Endothelial cell of umbilical vein (primary cell): ENCODE data around the gene PCDHB5. TPM values are rescaled to one million over a fixed set of nuclear protein-coding genes. Genes with fewer than 3 reads are reported as not detected.

Experiments
- BruUV-seq: library from RNA; stranded (reverse); fragments of 400-500 nt; replicated peaks from 2 replicates; lab custom pipeline; 2021; lab: Mats Ljungman, UMichigan
- CTCF ChIA-PET: fragments of 300-600, 350-600 bp; sonication (Branson Sonifier 250); formaldehyde crosslinking; loops from one replicate; lab custom pipeline; 2021; ENCODE audit warnings: antibody characterized with exemption, inconsistent platforms; lab: Charles Lee
- POLR2A ChIA-PET: fragments of 300-600, 350-600 bp; sonication (Branson Sonifier 250); formaldehyde crosslinking; loops from one replicate; lab custom pipeline; 2021; ENCODE audit warnings: antibody characterized with exemption, inconsistent platforms; lab: Charles Lee
- DNase-seq: peaks from one replicate; pipeline ENCODE4 v3.0.0-alpha.2; 2011; ENCODE audit warnings: low read depth, low spot score
- FAIRE-seq: peaks from 2 replicates; lab custom pipeline; 2011; peaks lifted over from hg19 to GRCh38; lab: Jason Lieb, UNC
- H2AFZ ChIP-seq: 2 replicates; pipeline ENCODE4 v1.6.0; 2012; ENCODE audit warnings: low read depth, low read length, control low read depth, inconsistent platforms
- H3K27ac ChIP-seq: 2 replicates; pipeline ENCODE4 v1.5.1; 2011; ENCODE audit warnings: low read depth, mild to moderate bottlenecking, control low read depth, low read length, moderate library complexity; ENCODE audit not compliant: insufficient read depth
- H3K27me3 ChIP-seq, 2 experiments: 2 replicates each; pipeline versions ENCODE4 v1.6.0 to v1.6.1; 2011; ENCODE audit warnings: low read length in 2 of 2, mixed read lengths in 1 of 2; ENCODE audit not compliant: control insufficient read depth in 2 of 2, insufficient read depth in 2 of 2
- H3K36me3 ChIP-seq, 2 experiments: 2 replicates in 1 of 2; 3 replicates in 1 of 2; pipeline ENCODE4 v1.5.1; 2011; ENCODE audit warnings: low read length in 2 of 2, mild to moderate bottlenecking in 1 of 2, moderate library complexity in 1 of 2; ENCODE audit not compliant: control insufficient read depth in 2 of 2, insufficient read depth in 2 of 2; ENCODE audit errors: extremely low read depth in 1 of 2
- H3K4me1 ChIP-seq: 3 replicates; pipeline ENCODE4 v1.5.1; 2011; ENCODE audit warnings: mild to moderate bottlenecking, low read length; ENCODE audit not compliant: control insufficient read depth, insufficient read depth; ENCODE audit errors: extremely low read depth
- H3K4me2 ChIP-seq: 2 replicates; pipeline ENCODE4 v1.6.1; 2011; ENCODE audit warnings: low read length, control low read depth, mixed read lengths; ENCODE audit not compliant: insufficient read depth
- H3K4me3 ChIP-seq, 3 experiments: fragments of 200-600 bp in 1 of 3; sonication (generic), shearing (Covaris generic) in 1 of 3; replicated peaks in 1 of 3; 2 replicates each; pipeline ENCODE4 v1.5.1; 2011 to 2016; ENCODE audit warnings: control low read depth in 3 of 3, low read length in 3 of 3, mild to moderate bottlenecking in 2 of 3, inconsistent platforms in 1 of 3, low read depth in 1 of 3, moderate library complexity in 1 of 3; ENCODE audit not compliant: insufficient read depth in 1 of 3
- H3K79me2 ChIP-seq: 2 replicates; pipeline ENCODE4 v1.6.0; 2012; ENCODE audit warnings: low read length, inconsistent platforms; ENCODE audit not compliant: control insufficient read depth, insufficient read depth
- H3K9ac ChIP-seq: replicated peaks from 2 replicates; pipeline ENCODE3; 2011; ENCODE audit warnings: low read length, control low read depth; ENCODE audit not compliant: insufficient read depth; ENCODE audit errors: extremely low read depth
- H3K9me1 ChIP-seq: replicated peaks from 3 replicates; pipeline ENCODE4 v1.6.0; 2011; ENCODE audit warnings: mild to moderate bottlenecking, low read length; ENCODE audit not compliant: control insufficient read depth, insufficient read depth; ENCODE audit errors: extremely low read depth
- H3K9me3 ChIP-seq: replicated peaks from 2 replicates; pipeline ENCODE4 v1.5.1; 2012; ENCODE audit warnings: low read length, inconsistent platforms; ENCODE audit not compliant: control insufficient read depth, insufficient read depth
- H4K20me1 ChIP-seq: replicated peaks from 2 replicates; pipeline ENCODE3; 2011; ENCODE audit warnings: mild to moderate bottlenecking, low read length; ENCODE audit not compliant: control insufficient read depth, insufficient read depth; ENCODE audit errors: extremely low read depth
- EZH2 ChIP-seq: IDR thresholded peaks from 2 replicates; pipeline ENCODE4 v1.6.1; 2012; ENCODE audit warnings: borderline replicate concordance, low read depth, mild to moderate bottlenecking, moderate library complexity, low read length, inconsistent platforms; ENCODE audit not compliant: severe bottlenecking
- FOS ChIP-seq: IDR thresholded peaks from 2 replicates; pipeline ENCODE4 v1.6.1; 2011; ENCODE audit warnings: mild to moderate bottlenecking, low read length, moderate library complexity, borderline replicate concordance; ENCODE audit not compliant: insufficient read depth
- GATA2 ChIP-seq: IDR thresholded peaks from 2 replicates; pipeline ENCODE4 v1.7.0; 2011; ENCODE audit warnings: low read depth, mild to moderate bottlenecking, moderate library complexity, mixed read lengths, low read length; ENCODE audit not compliant: insufficient read length, insufficient read depth
- JUN ChIP-seq: IDR thresholded peaks from 2 replicates; pipeline ENCODE4 v1.6.1; 2011; ENCODE audit warnings: borderline replicate concordance, low read depth; ENCODE audit not compliant: insufficient read length, insufficient read depth
- MYC ChIP-seq: IDR thresholded peaks from one replicate; pipeline ENCODE4 v1.6.1; 2011; ENCODE audit warnings: mild to moderate bottlenecking, low read depth, low read length
- POLR2A ChIP-seq: IDR thresholded peaks from 2 replicates; pipeline ENCODE4 v1.6.1; 2012; ENCODE audit warnings: low read depth, mild to moderate bottlenecking, control low read depth, low read length
- dilution Hi-C: fragments of 300-500 bp; cut with MboI; formaldehyde crosslinking; loops from one replicate; pipeline ENCODE4 v1.15.0; 2019; ENCODE audit warnings: low sequenced_read_pairs; ENCODE audit not compliant: extremely low pct_ligation_motif_present
- intact Hi-C: fragments of 100-400 bp; cut with micrococcal nuclease; formaldehyde crosslinking; loops from one replicate; pipeline ENCODE4 v1.10.0; 2022
- polyA plus RNA-seq, 4 experiments: library from polyadenylated mRNA; depleted of rRNA in 3 of 4; stranded (reverse) in 3 of 4; unstranded in 1 of 4; fragments of >200 nt; gene quantifications; 2 replicates each; pipeline versions ENCODE4 v1.2.1 to v1.2.3, GENCODE V29; 2011 to 2012; ENCODE audit warnings: missing spikeins in 1 of 4
- total RNA-seq: library from RNA; stranded (reverse); gene quantifications from 2 replicates; pipeline ENCODE4 v1.2.3, GENCODE V29; 2021
- TF ChIP-seq, protein P1 (sequence below), 2 donors: IDR thresholded peaks; 1 replicate in 1 of 2; 2 replicates in 1 of 2; pipeline ENCODE4 v1.5.1; 2011; ENCODE audit warnings: low read length in 2 of 2, mild to moderate bottlenecking in 2 of 2, moderate library complexity in 2 of 2, control low read depth in 1 of 2, inconsistent platforms in 1 of 2, low read depth in 1 of 2; ENCODE audit not compliant: insufficient read depth in 1 of 2; ENCODE audit errors: extremely low read depth in 1 of 2

PCDHB5 gene
- total and polyA plus RNA-seq, 2 donors (not counting 3 experiments of a cell fraction or from before 2014, with no cell fraction given), result 0.27 to 0.80 TPM

DNA sequence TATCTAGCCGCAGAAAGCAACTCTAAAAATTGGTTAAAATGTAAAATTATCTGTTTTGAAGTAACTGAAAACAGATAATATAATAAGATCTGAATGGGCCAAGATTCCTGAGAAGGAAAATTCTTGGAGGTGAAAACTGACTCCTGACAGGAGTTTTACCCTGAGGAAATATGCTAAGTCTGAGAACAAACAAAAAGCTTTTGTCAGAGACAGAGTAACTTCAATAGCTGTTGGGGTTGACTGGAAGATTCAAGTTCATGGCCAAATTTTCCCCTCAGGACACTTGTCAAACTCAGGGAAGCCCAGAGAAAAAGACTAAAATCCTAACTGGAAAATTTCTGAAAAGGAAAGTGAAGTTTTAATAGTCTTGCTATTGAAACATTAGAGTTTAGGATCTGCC, 7.7 kb upstream of the PCDHB5 start:
- intact Hi-C loops (no loop called here), dilution Hi-C loops (no loop called here)
- Histone ChIP-seq H2AFZ (no peak overlapping the region), H3K79me2 (no peaks in the 10 kb centered on the region), H3K4me2 (no peak overlapping the region), H3K27me3 (no peaks in the 10 kb centered on the region), H4K20me1 (no peaks in the 10 kb centered on the region), H3K4me1 (no peaks in the 10 kb centered on the region), H3K9me1 (no peaks in the 10 kb centered on the region), H3K9ac (no peak overlapping the region), H3K4me3 (no peak overlapping the region), H3K36me3 (no peaks in the 10 kb centered on the region), H3K27ac (no peak overlapping the region), H3K9me3 (no peaks in the 10 kb centered on the region)
- FAIRE-seq (no peak), DNase-seq (no peak)
- ChIA-PET CTCF (no interaction called here), POLR2A (no interaction called here)
- TF ChIP-seq, protein P1, sequence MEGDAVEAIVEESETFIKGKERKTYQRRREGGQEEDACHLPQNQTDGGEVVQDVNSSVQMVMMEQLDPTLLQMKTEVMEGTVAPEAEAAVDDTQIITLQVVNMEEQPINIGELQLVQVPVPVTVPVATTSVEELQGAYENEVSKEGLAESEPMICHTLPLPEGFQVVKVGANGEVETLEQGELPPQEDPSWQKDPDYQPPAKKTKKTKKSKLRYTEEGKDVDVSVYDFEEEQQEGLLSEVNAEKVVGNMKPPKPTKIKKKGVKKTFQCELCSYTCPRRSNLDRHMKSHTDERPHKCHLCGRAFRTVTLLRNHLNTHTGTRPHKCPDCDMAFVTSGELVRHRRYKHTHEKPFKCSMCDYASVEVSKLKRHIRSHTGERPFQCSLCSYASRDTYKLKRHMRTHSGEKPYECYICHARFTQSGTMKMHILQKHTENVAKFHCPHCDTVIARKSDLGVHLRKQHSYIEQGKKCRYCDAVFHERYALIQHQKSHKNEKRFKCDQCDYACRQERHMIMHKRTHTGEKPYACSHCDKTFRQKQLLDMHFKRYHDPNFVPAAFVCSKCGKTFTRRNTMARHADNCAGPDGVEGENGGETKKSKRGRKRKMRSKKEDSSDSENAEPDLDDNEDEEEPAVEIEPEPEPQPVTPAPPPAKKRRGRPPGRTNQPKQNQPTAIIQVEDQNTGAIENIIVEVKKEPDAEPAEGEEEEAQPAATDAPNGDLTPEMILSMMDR (IDR thresholded peaks at IDR 0.05; ENCODE audit: extremely low read depth in 1 of 2, insufficient read depth in 1 of 2, low read depth in 1 of 2, low read length in 2 of 2), result no peak
- TF ChIP-seq MYC (no peak), JUN (no peak), GATA2 (no peak), POLR2A (no peak), EZH2 (no peak), FOS (no peak)
- no TSS peak for BruUV-seq
